Common myeloid progenitor, CD34-positive (primary cell): ENCODE results near the gene MTURN.

Source experiments
- CTCF ChIA-PET: fragments of 350-600 bp; sonication (Branson Sonifier 250); formaldehyde crosslinking; loops from one replicate; lab custom pipeline; 2021; ENCODE audit warnings: antibody characterized with exemption; lab: Charles Lee
- POLR2A ChIA-PET: fragments of 350-600 bp; sonication (Branson Sonifier 250); formaldehyde crosslinking; loops from one replicate; lab custom pipeline; 2021; ENCODE audit warnings: antibody characterized with exemption; lab: Charles Lee
- DNase-seq, 3 donors: peaks; one replicate each; pipeline versions ENCODE4 v3.0.0 to v3.0.0-alpha.2; 2013
- H3K27ac ChIP-seq, 2 experiments: 1 replicate in 1 of 2; 2 replicates in 1 of 2; pipeline ENCODE4 v1.7.0; 2013; ENCODE audit warnings: inconsistent platforms in 2 of 2, low read length in 2 of 2, mild to moderate bottlenecking in 2 of 2, low read depth in 1 of 2, moderate library complexity in 1 of 2; ENCODE audit not compliant: severe bottlenecking in 2 of 2, insufficient read depth in 1 of 2, poor library complexity in 1 of 2
- H3K27me3 ChIP-seq, 5 experiments: replicated peaks in 2 of 5; 1 replicate in 3 of 5; 2 replicates in 2 of 5; pipeline versions ENCODE4 v1.6.1 to v1.7.0; 2013; ENCODE audit warnings: low read length in 4 of 5, mild to moderate bottlenecking in 2 of 5, moderate library complexity in 2 of 5, inconsistent platforms in 1 of 5; ENCODE audit not compliant: insufficient read depth in 5 of 5, control insufficient read depth in 4 of 5
- H3K36me3 ChIP-seq, 4 experiments: 1 replicate in 2 of 4; 2 replicates in 2 of 4; pipeline versions ENCODE4 v1.6.1 to v1.7.0; 2013; ENCODE audit warnings: low read length in 3 of 4, control low read depth in 1 of 4, mild to moderate bottlenecking in 1 of 4; ENCODE audit not compliant: control insufficient read depth in 4 of 4, insufficient read depth in 4 of 4
- H3K4me1 ChIP-seq, 4 experiments: 1 replicate in 3 of 4; 2 replicates in 1 of 4; pipeline versions ENCODE4 v1.6.1 to v1.7.1; 2013; ENCODE audit warnings: low read length in 3 of 4, mild to moderate bottlenecking in 3 of 4, control low read depth in 1 of 4, inconsistent platforms in 1 of 4, moderate library complexity in 1 of 4; ENCODE audit not compliant: control insufficient read depth in 4 of 4, insufficient read depth in 4 of 4; ENCODE audit errors: control extremely low read depth in 1 of 4
- H3K4me3 ChIP-seq, 7 experiments: 1 replicate in 4 of 7; 2 replicates in 3 of 7; pipeline versions ENCODE4 v1.5.1 to v1.7.0; 2013; ENCODE audit warnings: mild to moderate bottlenecking in 7 of 7, low read length in 6 of 7, moderate library complexity in 6 of 7, inconsistent platforms in 2 of 7, low read depth in 2 of 7, control low read depth in 1 of 7; ENCODE audit not compliant: insufficient read depth in 4 of 7, control insufficient read depth in 1 of 7; ENCODE audit errors: extremely low read depth in 1 of 7
- H3K9me3 ChIP-seq, 5 experiments: 1 replicate in 4 of 5; 2 replicates in 1 of 5; pipeline versions ENCODE4 v1.6.1 to v1.7.1; 2013; ENCODE audit warnings: low read length in 4 of 5, mild to moderate bottlenecking in 2 of 5, inconsistent platforms in 1 of 5, low read depth in 1 of 5, moderate library complexity in 1 of 5; ENCODE audit not compliant: control insufficient read depth in 4 of 5, insufficient read depth in 2 of 5; ENCODE audit errors: control extremely low read depth in 1 of 5
- WGBS: methylation state at CpG from one replicate; pipeline ENCODE4 v1.1.5; 2013; ENCODE audit not compliant: insufficient coverage; 5-methylcytosine and 5-hydroxymethylcytosine counted together

MTURN gene

GRCh38 chr7:30159163-30159562, 24.4 kb downstream of the MTURN start:
- peaks cover 43 to 77% (median 67%) of the 10 kb centered on the region in 4 experiments for H3K4me1 ChIP-seq
- H3K27me3 ChIP-seq = no peaks in the 10 kb centered on the region
- WGBS = 0% methylated on average over 3 of the region's 4 CpGs
- no peaks in the 10 kb centered on the region for H3K9me3 ChIP-seq
- H3K4me3 ChIP-seq = peak overlapping the region in 4 of 7 experiments; percentile 20 to 58 (median 38)
- POLR2A ChIA-PET = interaction anchor here (1.0 kb wide), 2 partner anchors 10 to 12 kb away, joined by 3 read pairs; no protein-coding TSS in a partner anchor
- peak overlapping the region; percentile 82 to 83 for H3K27ac ChIP-seq
- peak in 2 of 3 donors; percentile 84 to 89 for DNase-seq
- CTCF ChIA-PET = interaction anchor here (0.7 to 4.4 kb wide), 5 partner anchors 13 to 287 kb away, joined by 3 to 15 read pairs (median 7); partner anchors contain the start of gene MTURN
- peaks cover under 1 to 40% (median 9%) of the 10 kb centered on the region in 4 experiments for H3K36me3 ChIP-seq

GRCh38 chr7:30159698-30160143, 24.9 kb downstream of the MTURN start:
- no peaks in the 10 kb centered on the region for H3K27me3 ChIP-seq
- H3K27ac ChIP-seq = peak overlapping the region; percentile 82 to 83
- H3K4me3 ChIP-seq = peak overlapping the region in 4 of 7 experiments; percentile 20 to 58 (median 44)
- DNase-seq = peak; percentile 58 to 92 (median 88)
- no peaks in the 10 kb centered on the region for H3K9me3 ChIP-seq
- WGBS = 0% methylated on average over 4 of the region's 6 CpGs
- POLR2A ChIA-PET = interaction anchor here (0.6 to 1.1 kb wide), 4 partner anchors 11 to 25 kb away, joined by 3 read pairs; partner anchors contain the start of gene MTURN
- peaks cover 45 to 79% (median 69%) of the 10 kb centered on the region in 4 experiments for H3K4me1 ChIP-seq
- H3K36me3 ChIP-seq = peaks cover 0 to 34% (median 6%) of the 10 kb centered on the region in 4 experiments
- CTCF ChIA-PET = interaction anchor here (0.7 to 4.4 kb wide), 5 partner anchors 13 to 287 kb away, joined by 3 to 15 read pairs (median 7); partner anchors contain the start of gene MTURN

GRCh38 chr7:30160329-30160728, 25.5 kb downstream of the MTURN start:
- POLR2A ChIA-PET = interaction anchor here (0.6 to 1.1 kb wide), 4 partner anchors 12 to 114 kb away, joined by 3 read pairs; partner anchors contain the start of gene MTURN
- no peaks in the 10 kb centered on the region for H3K9me3 ChIP-seq
- no peak for DNase-seq
- peak overlapping the region; percentile 82 to 83 for H3K27ac ChIP-seq
- no peaks in the 10 kb centered on the region for H3K27me3 ChIP-seq
- WGBS = 86% methylated on average over 2 of the region's 2 CpGs
- H3K36me3 ChIP-seq = peaks cover 0 to 34% (median 6%) of the 10 kb centered on the region in 4 experiments
- CTCF ChIA-PET = interaction anchor here (1.9 to 4.4 kb wide), 2 partner anchors 14 to 19 kb away, joined by 9 to 15 read pairs; no protein-coding TSS in a partner anchor
- peaks cover 45 to 79% (median 70%) of the 10 kb centered on the region in 4 experiments for H3K4me1 ChIP-seq
- H3K4me3 ChIP-seq = peak overlapping the region in 3 of 7 experiments; percentile 20 to 58 (median 56)

GRCh38 chr7:30162133-30162532, 27.3 kb downstream of the MTURN start:
- peaks cover 45 to 72% (median 66%) of the 10 kb centered on the region in 4 experiments for H3K4me1 ChIP-seq

GRCh38 chr7:30162622-30163124, 27.9 kb downstream of the MTURN start:
- no peaks in the 10 kb centered on the region for H3K27me3 ChIP-seq
- WGBS = 59% methylated on average over 5 of the region's 5 CpGs
- DNase-seq = no peak
- peaks cover 0 to 35% (median 7%) of the 10 kb centered on the region in 4 experiments for H3K36me3 ChIP-seq
- peak overlapping the region in 1 of 2 experiments; percentile 50 for H3K27ac ChIP-seq
- ChIA-PET CTCF (interaction anchor here (0.9 to 4.4 kb wide), 5 partner anchors 14 to 113 kb away, joined by 3 to 15 read pairs (median 4); no protein-coding TSS in a partner anchor), POLR2A (interaction anchor here (1.3 kb wide), 1 partner anchor 21 kb away, joined by 4 read pairs; no protein-coding TSS in a partner anchor)
- H3K4me1 ChIP-seq = peaks cover 45 to 67% (median 64%) of the 10 kb centered on the region in 4 experiments
- H3K4me3 ChIP-seq = peak overlapping the region in 2 of 7 experiments; percentile 36 to 55
- no peaks in the 10 kb centered on the region for H3K9me3 ChIP-seq

More at GRCh38 chr7:30162133-30162532, 27.3 kb downstream of the MTURN start:
- POLR2A ChIA-PET = interaction anchor here (1.3 kb wide), 1 partner anchor 21 kb away, joined by 4 read pairs; no protein-coding TSS in a partner anchor
- peak overlapping the region in 1 of 7 experiments; percentile 0 for H3K4me3 ChIP-seq
- H3K27me3 ChIP-seq = no peaks in the 10 kb centered on the region
- DNase-seq = peak in 1 of 3 donors; percentile 44
- 25% methylated on average over 3 of the region's 3 CpGs for WGBS
- H3K27ac ChIP-seq = peak overlapping the region; percentile 17 to 47
- CTCF ChIA-PET = interaction anchor here (0.7 to 4.4 kb wide), 7 partner anchors 11 to 87 kb away, joined by 3 to 15 read pairs (median 4); no protein-coding TSS in a partner anchor
- peaks cover 0 to 39% (median 5%) of the 10 kb centered on the region in 4 experiments for H3K36me3 ChIP-seq
- no peaks in the 10 kb centered on the region for H3K9me3 ChIP-seq

GRCh38 chr7:30163231-30163894, 28.6 kb downstream of the MTURN start:
- Histone ChIP-seq H3K36me3 (peaks cover 0 to 38% (median 9%) of the 10 kb centered on the region in 4 experiments), H3K9me3 (no peaks in the 10 kb centered on the region), H3K27me3 (no peaks in the 10 kb centered on the region), H3K4me3 (peak overlapping the region in 4 of 7 experiments; percentile 6 to 55 (median 25)), H3K4me1 (peaks cover 45 to 66% (median 58%) of the 10 kb centered on the region in 4 experiments), H3K27ac (peak overlapping the region; percentile 30 to 50)
- 18% methylated on average over 8 of the region's 13 CpGs for WGBS
- CTCF ChIA-PET = interaction anchor here (0.9 to 4.4 kb wide), 6 partner anchors 9 to 315 kb away, joined by 3 to 15 read pairs (median 4); partner anchors contain the start of genes MTURN and NOD1
- POLR2A ChIA-PET = interaction anchor here (1.1 kb wide), 1 partner anchor 29 kb away, joined by 4 read pairs; the partner anchor contains the start of gene MTURN
- peak in 2 of 3 donors; percentile 63 to 77 for DNase-seq
